ENCODE measurements around the gene GMEB1. TPM values are rescaled to one million over a fixed set of nuclear protein-coding genes. Genes with fewer than 3 reads are reported as not detected.

GMEB1 gene
- total and polyA plus RNA-seq, 3 experiments from 2014 or later, result 21.3 to 24.3 (median 21.8) TPM

GRCh38 chr1:28755701-28756100, 87.1 kb downstream of the GMEB1 start:
- Histone ChIP-seq H3K4me3 (ENCODE audit: low read length) (no peak overlapping the region), H3K27ac (ENCODE audit: low read depth, low read length) (no peak overlapping the region), H3K27me3 (ENCODE audit: insufficient read depth, low read length, poor library complexity, severe bottlenecking) (no peaks in the 10 kb centered on the region), H3K36me3 (ENCODE audit: insufficient read depth, low read length) (peaks cover 8% of the 10 kb centered on the region), H3K9me3 (ENCODE audit: low read length) (no peaks in the 10 kb centered on the region), H3K4me1 (ENCODE audit: insufficient read depth, low read length) (peaks cover 71% of the 10 kb centered on the region)
- ChIA-PET POLR2A (no interaction called here), CTCF (interaction anchor here (1.9 kb wide), 1 partner anchor 19 kb away, joined by 6 read pairs; the partner anchor contains the start of gene YTHDF2)
- Mint-ChIP-seq H3K4me1 (peaks cover 31 to 53% (median 46%) of the 10 kb centered on the region in 3 donors), H3K9me3 (no peaks in the 10 kb centered on the region), H3K36me3 (peaks cover 0 to 36% (median 10%) of the 10 kb centered on the region in 3 donors), H3K27me3 (no peaks in the 10 kb centered on the region), H3K4me3 (no peak overlapping the region), H3K27ac (no peak overlapping the region)
- no peak for DNase-seq

GRCh38 chr1:28756846-28757245, 88.3 kb downstream of the GMEB1 start:
- Histone ChIP-seq H3K4me1 (ENCODE audit: insufficient read depth, low read length) (peaks cover 60% of the 10 kb centered on the region), H3K4me3 (ENCODE audit: low read length) (no peak overlapping the region), H3K27ac (ENCODE audit: low read depth, low read length) (no peak overlapping the region), H3K27me3 (ENCODE audit: insufficient read depth, low read length, poor library complexity, severe bottlenecking) (no peaks in the 10 kb centered on the region), H3K36me3 (ENCODE audit: insufficient read depth, low read length) (peaks cover 8% of the 10 kb centered on the region), H3K9me3 (ENCODE audit: low read length) (no peaks in the 10 kb centered on the region)
- H3K9me3 Mint-ChIP-seq, result no peaks in the 10 kb centered on the region
- peaks cover 28 to 47% (median 41%) of the 10 kb centered on the region in 3 donors for H3K4me1 Mint-ChIP-seq
- peaks cover 0 to 34% (median 10%) of the 10 kb centered on the region in 3 donors for H3K36me3 Mint-ChIP-seq
- ChIA-PET POLR2A (no interaction called here), CTCF (interaction anchor here (1.2 kb wide), 1 partner anchor 21 kb away, joined by 3 read pairs; no protein-coding TSS in a partner anchor)
- H3K4me3 Mint-ChIP-seq, result peak overlapping the region in 1 of 7 donors; percentile 24
- H3K27me3 Mint-ChIP-seq, result no peaks in the 10 kb centered on the region
- peak overlapping the region in 3 of 8 donors; percentile 14 to 32 (median 31) for H3K27ac Mint-ChIP-seq
- no peak for DNase-seq

DNA sequence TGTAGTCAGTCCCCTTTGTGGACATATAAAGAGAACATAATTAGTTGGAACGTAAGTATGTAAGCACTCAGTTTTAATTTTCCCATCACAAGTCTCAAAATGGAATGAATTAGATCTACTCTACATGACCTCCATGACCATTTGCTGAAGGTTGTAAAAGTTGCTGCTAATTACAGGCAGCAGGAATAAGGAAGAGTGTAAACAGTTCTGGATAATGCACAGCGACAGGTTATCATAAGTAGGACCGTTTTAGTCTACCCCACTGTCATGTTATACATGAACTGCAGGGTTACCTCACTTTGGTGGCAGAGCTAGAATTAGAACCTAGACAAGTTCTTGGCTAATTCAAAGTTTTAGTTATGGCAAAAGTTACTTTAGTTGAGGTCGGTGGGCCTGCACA, 89.8 kb downstream of the GMEB1 start:
- Histone ChIP-seq H3K27me3 (ENCODE audit: insufficient read depth, low read length, poor library complexity, severe bottlenecking) (no peaks in the 10 kb centered on the region), H3K9me3 (ENCODE audit: low read length) (no peaks in the 10 kb centered on the region), H3K4me1 (ENCODE audit: insufficient read depth, low read length) (peaks cover 45% of the 10 kb centered on the region), H3K4me3 (ENCODE audit: low read length) (no peak overlapping the region), H3K27ac (ENCODE audit: low read depth, low read length) (no peak overlapping the region), H3K36me3 (ENCODE audit: insufficient read depth, low read length) (peaks cover 8% of the 10 kb centered on the region)
- ChIA-PET POLR2A (interaction anchor here (0.8 kb wide), 1 partner anchor 115 kb away, joined by 3 read pairs; the partner anchor contains the start of gene TAF12), CTCF (interaction anchor here (1.8 kb wide), 1 partner anchor 22 kb away, joined by 7 read pairs; the partner anchor contains the start of gene YTHDF2)
- H3K4me3 Mint-ChIP-seq, result no peak overlapping the region
- H3K4me1 Mint-ChIP-seq, result peaks cover 25 to 39% (median 35%) of the 10 kb centered on the region in 3 donors
- no peak for DNase-seq
- peaks cover 0 to 30% (median 8%) of the 10 kb centered on the region in 3 donors for H3K36me3 Mint-ChIP-seq
- H3K27ac Mint-ChIP-seq, result peak overlapping the region in 3 of 8 donors; percentile 13 to 61 (median 15)
- no peaks in the 10 kb centered on the region for H3K9me3 Mint-ChIP-seq
- H3K27me3 Mint-ChIP-seq, result no peaks in the 10 kb centered on the region

GRCh38 chr1:28759257-28759656, 90.7 kb downstream of the GMEB1 start:
- no peak for DNase-seq
- Mint-ChIP-seq H3K36me3 (peaks cover 0 to 27% (median 8%) of the 10 kb centered on the region in 3 donors), H3K27ac (peak overlapping the region in 2 of 8 donors; percentile 10 to 15), H3K9me3 (no peaks in the 10 kb centered on the region), H3K27me3 (no peaks in the 10 kb centered on the region), H3K4me1 (peaks cover 21 to 31% (median 27%) of the 10 kb centered on the region in 3 donors), H3K4me3 (no peak overlapping the region)
- Histone ChIP-seq H3K4me3 (ENCODE audit: low read length) (no peak overlapping the region), H3K27me3 (ENCODE audit: insufficient read depth, low read length, poor library complexity, severe bottlenecking) (no peaks in the 10 kb centered on the region), H3K4me1 (ENCODE audit: insufficient read depth, low read length) (peaks cover 37% of the 10 kb centered on the region), H3K9me3 (ENCODE audit: low read length) (no peaks in the 10 kb centered on the region), H3K27ac (ENCODE audit: low read depth, low read length) (no peak overlapping the region), H3K36me3 (ENCODE audit: insufficient read depth, low read length) (peaks cover 8% of the 10 kb centered on the region)
- CTCF ChIA-PET, result interaction anchor here (1.8 kb wide), 1 partner anchor 22 kb away, joined by 7 read pairs; the partner anchor contains the start of gene YTHDF2
- POLR2A ChIA-PET, result interaction anchor here (0.8 kb wide), 1 partner anchor 116 kb away, joined by 3 read pairs; the partner anchor contains the start of gene TAF12

DNA sequence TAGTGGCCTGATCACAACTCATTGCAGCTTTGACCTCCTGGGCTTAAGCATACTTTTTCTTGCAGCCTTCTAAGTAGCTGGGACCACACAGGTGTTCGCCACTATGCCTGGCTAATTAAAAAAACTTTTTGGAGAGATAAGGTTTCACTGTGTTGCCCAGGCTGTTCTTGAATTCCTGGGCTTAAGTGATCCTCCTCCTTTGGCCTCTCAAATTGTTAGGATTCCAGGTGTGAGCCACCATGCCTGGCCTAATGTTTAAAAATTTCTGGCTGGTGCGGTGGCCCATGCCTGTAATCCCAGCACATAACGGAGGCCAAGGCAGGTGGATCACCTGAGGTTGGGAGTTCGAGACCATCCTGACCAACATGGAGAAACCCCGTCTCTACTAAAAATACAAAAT, 92.6 kb downstream of the GMEB1 start:
- H3K9me3 Mint-ChIP-seq, result no peaks in the 10 kb centered on the region
- DNase-seq, result no peak
- Histone ChIP-seq H3K4me1 (ENCODE audit: insufficient read depth, low read length) (peaks cover 19% of the 10 kb centered on the region), H3K9me3 (ENCODE audit: low read length) (no peaks in the 10 kb centered on the region), H3K27me3 (ENCODE audit: insufficient read depth, low read length, poor library complexity, severe bottlenecking) (no peaks in the 10 kb centered on the region), H3K36me3 (ENCODE audit: insufficient read depth, low read length) (peaks cover 8% of the 10 kb centered on the region), H3K4me3 (ENCODE audit: low read length) (no peak overlapping the region), H3K27ac (ENCODE audit: low read depth, low read length) (no peak overlapping the region)
- H3K4me1 Mint-ChIP-seq, result peaks cover 31 to 47% (median 44%) of the 10 kb centered on the region in 3 donors
- H3K36me3 Mint-ChIP-seq, result peaks cover 0 to 40% (median 13%) of the 10 kb centered on the region in 3 donors
- no peak overlapping the region for H3K27ac Mint-ChIP-seq
- H3K4me3 Mint-ChIP-seq, result no peak overlapping the region
- CTCF ChIA-PET, result no interaction called here
- H3K27me3 Mint-ChIP-seq, result no peaks in the 10 kb centered on the region
- POLR2A ChIA-PET, result no interaction called here

GRCh38 chr1:28766532-28767183, 98.1 kb downstream of the GMEB1 start:
- ChIA-PET POLR2A (no interaction called here), CTCF (no interaction called here)
- Histone ChIP-seq H3K9me3 (ENCODE audit: low read length) (no peaks in the 10 kb centered on the region), H3K27ac (ENCODE audit: low read depth, low read length) (no peak overlapping the region), H3K27me3 (ENCODE audit: insufficient read depth, low read length, poor library complexity, severe bottlenecking) (no peaks in the 10 kb centered on the region), H3K4me3 (ENCODE audit: low read length) (no peak overlapping the region), H3K36me3 (ENCODE audit: insufficient read depth, low read length) (peaks cover 9% of the 10 kb centered on the region), H3K4me1 (ENCODE audit: insufficient read depth, low read length) (no peaks in the 10 kb centered on the region)
- Mint-ChIP-seq H3K36me3 (peaks cover 0 to 58% (median 16%) of the 10 kb centered on the region in 3 donors), H3K27ac (peak overlapping the region in 4 of 8 donors; percentile 49 to 64 (median 56)), H3K9me3 (no peaks in the 10 kb centered on the region), H3K27me3 (no peaks in the 10 kb centered on the region), H3K4me1 (peaks cover 17 to 42% (median 36%) of the 10 kb centered on the region in 3 donors), H3K4me3 (no peak overlapping the region)
- no peak for DNase-seq

Other genes with a start within 250 kb of the GMEB1 start
- 100 to 1,000 TPM; 115 to 116 TPM for gene RCC1, start 162.7 kb upstream of the GMEB1 start, total RNA-seq
- 14.0 TPM for gene RCC1, start 162.7 kb upstream of the GMEB1 start, polyA plus RNA-seq
- 10 to 100 TPM; 46.0 to 49.6 TPM for gene TRNAU1AP, start 115.7 kb upstream of the GMEB1 start, total RNA-seq
- gene TRNAU1AP, start 115.7 kb upstream of the GMEB1 start, polyA plus RNA-seq, result 26.6 TPM
- gene RAB42, start 76.5 kb upstream of the GMEB1 start, total RNA-seq, result under 1 TPM; 0.35 to 0.47 TPM
- gene RAB42, start 76.5 kb upstream of the GMEB1 start, polyA plus RNA-seq, result not detected
- 10 to 100 TPM; 37.8 to 39.0 TPM for gene TAF12, start 25.7 kb upstream of the GMEB1 start, total RNA-seq
- 50.4 TPM for gene TAF12, start 25.7 kb upstream of the GMEB1 start, polyA plus RNA-seq
- gene RNU11, start 20.2 kb upstream of the GMEB1 start, total RNA-seq, result not detected
- gene RNU11, start 20.2 kb upstream of the GMEB1 start, polyA plus RNA-seq, result not detected
- 100 to 1,000 TPM in 1 of 2 experiments, 10 to 100 TPM in 1; 98.3 to 105 TPM for gene YTHDF2, start 68.2 kb downstream of the GMEB1 start, total RNA-seq
- 135 TPM for gene YTHDF2, start 68.2 kb downstream of the GMEB1 start, polyA plus RNA-seq
- gene OPRD1, start 143.4 kb downstream of the GMEB1 start, total RNA-seq, result not detected
- 0.02 TPM for gene OPRD1, start 143.4 kb downstream of the GMEB1 start, polyA plus RNA-seq
- gene EPB41, start 245.8 kb downstream of the GMEB1 start, total RNA-seq, result 10 to 100 TPM; 89.9 to 93.6 TPM
- gene EPB41, start 245.8 kb downstream of the GMEB1 start, polyA plus RNA-seq, result 96.2 TPM

Data from CD8-positive, alpha-beta memory T cell (primary cell).